Endothelial cell of umbilical vein (primary cell): ENCODE measurements around the gene TKTL1. TPM values are rescaled to one million over a fixed set of nuclear protein-coding genes. Genes with fewer than 3 reads are reported as not detected.
A peak's percentile ranks its signal among the peaks of the same experiment; 100 is the strongest.

Experiments
- BruUV-seq: library from RNA; stranded (reverse); fragments of 400-500 nt; replicated peaks from 2 replicates; lab custom pipeline; 2021; lab: Mats Ljungman, UMichigan
- CTCF ChIA-PET: fragments of 300-600, 350-600 bp; sonication (Branson Sonifier 250); formaldehyde crosslinking; loops from one replicate; lab custom pipeline; 2021; ENCODE audit warnings: antibody characterized with exemption, inconsistent platforms; lab: Charles Lee
- POLR2A ChIA-PET: fragments of 300-600, 350-600 bp; sonication (Branson Sonifier 250); formaldehyde crosslinking; loops from one replicate; lab custom pipeline; 2021; ENCODE audit warnings: antibody characterized with exemption, inconsistent platforms; lab: Charles Lee
- DNase-seq: peaks from one replicate; pipeline ENCODE4 v3.0.0-alpha.2; 2011; ENCODE audit warnings: low read depth, low spot score
- FAIRE-seq: peaks from 2 replicates; lab custom pipeline; 2011; peaks lifted over from hg19 to GRCh38; lab: Jason Lieb, UNC
- H2AFZ ChIP-seq: 2 replicates; pipeline ENCODE4 v1.6.0; 2012; ENCODE audit warnings: low read depth, low read length, control low read depth, inconsistent platforms
- H3K27ac ChIP-seq: 2 replicates; pipeline ENCODE4 v1.5.1; 2011; ENCODE audit warnings: low read depth, mild to moderate bottlenecking, control low read depth, low read length, moderate library complexity; ENCODE audit not compliant: insufficient read depth
- H3K27me3 ChIP-seq, 2 experiments: 2 replicates each; pipeline versions ENCODE4 v1.6.0 to v1.6.1; 2011; ENCODE audit warnings: low read length in 2 of 2, mixed read lengths in 1 of 2; ENCODE audit not compliant: control insufficient read depth in 2 of 2, insufficient read depth in 2 of 2
- H3K36me3 ChIP-seq, 2 experiments: 2 replicates in 1 of 2; 3 replicates in 1 of 2; pipeline ENCODE4 v1.5.1; 2011; ENCODE audit warnings: low read length in 2 of 2, mild to moderate bottlenecking in 1 of 2, moderate library complexity in 1 of 2; ENCODE audit not compliant: control insufficient read depth in 2 of 2, insufficient read depth in 2 of 2; ENCODE audit errors: extremely low read depth in 1 of 2
- H3K4me1 ChIP-seq: 3 replicates; pipeline ENCODE4 v1.5.1; 2011; ENCODE audit warnings: mild to moderate bottlenecking, low read length; ENCODE audit not compliant: control insufficient read depth, insufficient read depth; ENCODE audit errors: extremely low read depth
- H3K4me2 ChIP-seq: 2 replicates; pipeline ENCODE4 v1.6.1; 2011; ENCODE audit warnings: low read length, control low read depth, mixed read lengths; ENCODE audit not compliant: insufficient read depth
- H3K4me3 ChIP-seq, 3 experiments: fragments of 200-600 bp in 1 of 3; sonication (generic), shearing (Covaris generic) in 1 of 3; replicated peaks in 1 of 3; 2 replicates each; pipeline ENCODE4 v1.5.1; 2011 to 2016; ENCODE audit warnings: control low read depth in 3 of 3, low read length in 3 of 3, mild to moderate bottlenecking in 2 of 3, inconsistent platforms in 1 of 3, low read depth in 1 of 3, moderate library complexity in 1 of 3; ENCODE audit not compliant: insufficient read depth in 1 of 3
- H3K79me2 ChIP-seq: 2 replicates; pipeline ENCODE4 v1.6.0; 2012; ENCODE audit warnings: low read length, inconsistent platforms; ENCODE audit not compliant: control insufficient read depth, insufficient read depth
- H3K9ac ChIP-seq: replicated peaks from 2 replicates; pipeline ENCODE3; 2011; ENCODE audit warnings: low read length, control low read depth; ENCODE audit not compliant: insufficient read depth; ENCODE audit errors: extremely low read depth
- H3K9me1 ChIP-seq: replicated peaks from 3 replicates; pipeline ENCODE4 v1.6.0; 2011; ENCODE audit warnings: mild to moderate bottlenecking, low read length; ENCODE audit not compliant: control insufficient read depth, insufficient read depth; ENCODE audit errors: extremely low read depth
- H3K9me3 ChIP-seq: replicated peaks from 2 replicates; pipeline ENCODE4 v1.5.1; 2012; ENCODE audit warnings: low read length, inconsistent platforms; ENCODE audit not compliant: control insufficient read depth, insufficient read depth
- H4K20me1 ChIP-seq: replicated peaks from 2 replicates; pipeline ENCODE3; 2011; ENCODE audit warnings: mild to moderate bottlenecking, low read length; ENCODE audit not compliant: control insufficient read depth, insufficient read depth; ENCODE audit errors: extremely low read depth
- EZH2 ChIP-seq: IDR thresholded peaks from 2 replicates; pipeline ENCODE4 v1.6.1; 2012; ENCODE audit warnings: borderline replicate concordance, low read depth, mild to moderate bottlenecking, moderate library complexity, low read length, inconsistent platforms; ENCODE audit not compliant: severe bottlenecking
- FOS ChIP-seq: IDR thresholded peaks from 2 replicates; pipeline ENCODE4 v1.6.1; 2011; ENCODE audit warnings: mild to moderate bottlenecking, low read length, moderate library complexity, borderline replicate concordance; ENCODE audit not compliant: insufficient read depth
- GATA2 ChIP-seq: IDR thresholded peaks from 2 replicates; pipeline ENCODE4 v1.7.0; 2011; ENCODE audit warnings: low read depth, mild to moderate bottlenecking, moderate library complexity, mixed read lengths, low read length; ENCODE audit not compliant: insufficient read length, insufficient read depth
- JUN ChIP-seq: IDR thresholded peaks from 2 replicates; pipeline ENCODE4 v1.6.1; 2011; ENCODE audit warnings: borderline replicate concordance, low read depth; ENCODE audit not compliant: insufficient read length, insufficient read depth
- MYC ChIP-seq: IDR thresholded peaks from one replicate; pipeline ENCODE4 v1.6.1; 2011; ENCODE audit warnings: mild to moderate bottlenecking, low read depth, low read length
- POLR2A ChIP-seq: IDR thresholded peaks from 2 replicates; pipeline ENCODE4 v1.6.1; 2012; ENCODE audit warnings: low read depth, mild to moderate bottlenecking, control low read depth, low read length
- POLR2AphosphoS5 ChIP-seq: IDR thresholded peaks from 2 replicates; pipeline ENCODE4 v1.6.1; 2012; ENCODE audit warnings: low read depth, mild to moderate bottlenecking, control low read depth, low read length, moderate library complexity; ENCODE audit not compliant: insufficient read depth
- dilution Hi-C: fragments of 300-500 bp; cut with MboI; formaldehyde crosslinking; loops from one replicate; pipeline ENCODE4 v1.15.0; 2019; ENCODE audit warnings: low sequenced_read_pairs; ENCODE audit not compliant: extremely low pct_ligation_motif_present
- intact Hi-C: fragments of 100-400 bp; cut with micrococcal nuclease; formaldehyde crosslinking; loops from one replicate; pipeline ENCODE4 v1.10.0; 2022
- polyA plus RNA-seq, 4 experiments: library from polyadenylated mRNA; depleted of rRNA in 3 of 4; stranded (reverse) in 3 of 4; unstranded in 1 of 4; fragments of >200 nt; gene quantifications; 2 replicates each; pipeline versions ENCODE4 v1.2.1 to v1.2.3, GENCODE V29; 2011 to 2012; ENCODE audit warnings: missing spikeins in 1 of 4
- total RNA-seq: library from RNA; stranded (reverse); gene quantifications from 2 replicates; pipeline ENCODE4 v1.2.3, GENCODE V29; 2021
- TF ChIP-seq, protein P1 (sequence below): IDR thresholded peaks from 2 replicates; pipeline ENCODE4 v1.6.1; 2011; ENCODE audit not compliant: insufficient read depth, insufficient read length
- TF ChIP-seq, protein P2 (sequence below), 2 donors: IDR thresholded peaks; 1 replicate in 1 of 2; 2 replicates in 1 of 2; pipeline ENCODE4 v1.5.1; 2011; ENCODE audit warnings: low read length in 2 of 2, mild to moderate bottlenecking in 2 of 2, moderate library complexity in 2 of 2, control low read depth in 1 of 2, inconsistent platforms in 1 of 2, low read depth in 1 of 2; ENCODE audit not compliant: insufficient read depth in 1 of 2; ENCODE audit errors: extremely low read depth in 1 of 2

Gene TKTL1
- total and polyA plus RNA-seq, 2 donors (not counting 3 experiments of a cell fraction or from before 2014, with no cell fraction given), result 0.03 TPM; not detected in 1

DNA sequence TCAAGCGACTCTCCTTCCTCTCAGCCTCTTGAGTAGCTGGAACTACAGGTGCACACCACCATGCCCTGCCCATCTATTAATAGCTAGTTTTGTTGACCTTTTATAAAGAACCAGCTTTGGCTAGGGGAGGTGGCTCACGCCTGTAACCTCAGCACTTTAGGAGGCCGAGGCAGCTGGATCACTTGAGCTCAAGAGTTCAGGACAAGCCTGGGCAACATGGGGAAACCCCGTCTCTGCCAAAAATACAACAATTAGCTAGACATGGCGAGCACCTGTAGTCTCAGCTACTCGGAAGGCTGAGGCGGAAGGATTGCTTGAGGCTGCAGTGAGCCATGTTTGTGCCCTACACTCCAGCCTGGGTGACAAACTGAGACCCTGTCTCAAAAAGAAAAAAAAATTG, 2.7 kb downstream of the TKTL1 start:
- no peak for TF ChIP-seq JUN
- TF ChIP-seq, protein P1, sequence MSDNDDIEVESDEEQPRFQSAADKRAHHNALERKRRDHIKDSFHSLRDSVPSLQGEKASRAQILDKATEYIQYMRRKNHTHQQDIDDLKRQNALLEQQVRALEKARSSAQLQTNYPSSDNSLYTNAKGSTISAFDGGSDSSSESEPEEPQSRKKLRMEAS, result no peak
- TF ChIP-seq FOS, result no peak
- no peak for TF ChIP-seq POLR2A
- no peak for TF ChIP-seq POLR2AphosphoS5
- no peak for TF ChIP-seq MYC
- TF ChIP-seq GATA2, result no peak
- TF ChIP-seq, protein P2, sequence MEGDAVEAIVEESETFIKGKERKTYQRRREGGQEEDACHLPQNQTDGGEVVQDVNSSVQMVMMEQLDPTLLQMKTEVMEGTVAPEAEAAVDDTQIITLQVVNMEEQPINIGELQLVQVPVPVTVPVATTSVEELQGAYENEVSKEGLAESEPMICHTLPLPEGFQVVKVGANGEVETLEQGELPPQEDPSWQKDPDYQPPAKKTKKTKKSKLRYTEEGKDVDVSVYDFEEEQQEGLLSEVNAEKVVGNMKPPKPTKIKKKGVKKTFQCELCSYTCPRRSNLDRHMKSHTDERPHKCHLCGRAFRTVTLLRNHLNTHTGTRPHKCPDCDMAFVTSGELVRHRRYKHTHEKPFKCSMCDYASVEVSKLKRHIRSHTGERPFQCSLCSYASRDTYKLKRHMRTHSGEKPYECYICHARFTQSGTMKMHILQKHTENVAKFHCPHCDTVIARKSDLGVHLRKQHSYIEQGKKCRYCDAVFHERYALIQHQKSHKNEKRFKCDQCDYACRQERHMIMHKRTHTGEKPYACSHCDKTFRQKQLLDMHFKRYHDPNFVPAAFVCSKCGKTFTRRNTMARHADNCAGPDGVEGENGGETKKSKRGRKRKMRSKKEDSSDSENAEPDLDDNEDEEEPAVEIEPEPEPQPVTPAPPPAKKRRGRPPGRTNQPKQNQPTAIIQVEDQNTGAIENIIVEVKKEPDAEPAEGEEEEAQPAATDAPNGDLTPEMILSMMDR (IDR thresholded peaks at IDR 0.05; ENCODE audit: extremely low read depth in 1 of 2, insufficient read depth in 1 of 2, low read depth in 1 of 2, low read length in 2 of 2), result no peak
- TF ChIP-seq EZH2, result no peak
- intact Hi-C loops, result no loop called here
- POLR2A ChIA-PET, result no interaction called here

More for the DNA sequence above, 2.7 kb downstream of the TKTL1 start:
- H3K9ac ChIP-seq, result no peak overlapping the region
- no peaks in the 10 kb centered on the region for H3K27me3 ChIP-seq
- H3K79me2 ChIP-seq, result no peaks in the 10 kb centered on the region
- H2AFZ ChIP-seq, result no peak overlapping the region
- dilution Hi-C loops, result no loop called here
- H3K9me1 ChIP-seq, result no peaks in the 10 kb centered on the region
- H3K9me3 ChIP-seq, result no peaks in the 10 kb centered on the region
- FAIRE-seq (peak; percentile 56), DNase-seq (no peak)
- no peak overlapping the region for H3K27ac ChIP-seq
- no peak overlapping the region for H3K4me3 ChIP-seq
- H3K36me3 ChIP-seq, result no peaks in the 10 kb centered on the region
- CTCF ChIA-PET, result interaction anchor here (1.7 to 2.5 kb wide), 2 partner anchors 10 to 18 kb away, joined by 5 to 9 read pairs; no protein-coding TSS in a partner anchor
- no peaks in the 10 kb centered on the region for H4K20me1 ChIP-seq
- H3K4me2 ChIP-seq, result no peak overlapping the region
- no peaks in the 10 kb centered on the region for H3K4me1 ChIP-seq
- no TSS peak for BruUV-seq
